Fibroblast of skin of back (primary cell): ENCODE measurements around the gene ZNF26. TPM values are rescaled to one million over a fixed set of nuclear protein-coding genes. Genes with fewer than 3 reads are reported as not detected.
"Not testable (repeated sequence)": the region's sequence is repeated elsewhere in the genome, so short reads cannot be mapped to it uniquely, and the experiment has no call there.

ENCODE experiments used
- DNase-seq: peaks from one replicate; pipeline ENCODE4 v3.0.0-alpha.2; 2013
- polyA plus RNA-seq, 2 experiments: library from polyadenylated mRNA; unstranded; fragments of 120-200 nt; gene quantifications; one replicate each; pipeline ENCODE4 v1.2.1, GENCODE V29; 2013; ENCODE audit not compliant: insufficient read length in 2 of 2

The ZNF26 gene
- 5.1 TPM for polyA plus RNA-seq (2013, experiment 1 of 2; ENCODE audit: insufficient read length)
- 4.0 TPM for polyA plus RNA-seq (2013, experiment 2 of 2; ENCODE audit: insufficient read length)

GRCh38 chr12:132986001-132986884, at the start of gene ZNF26:
ZNF26 (plus strand) TSS chr12:132986367; CDS start chr12:132986841, 474 bp downstream.
- DNase-seq: peak; percentile 95

GRCh38 chr12:132936921-132937320, 49.2 kb upstream of the ZNF26 start:
- not testable (repeated sequence) for DNase-seq

GRCh38 chr12:132937476-132937875, 48.7 kb upstream of the ZNF26 start:
- DNase-seq: no peak

- DNase-seq: not testable (repeated sequence)
Observed at GRCh38 chr12:132938807-132939206, 47.4 kb upstream of the ZNF26 start.

GRCh38 chr12:132940071-132940719, 46.0 kb upstream of the ZNF26 start:
- DNase-seq: no peak

GRCh38 chr12:132941336-132941954, 44.7 kb upstream of the ZNF26 start:
- no peak for DNase-seq

- DNase-seq: no peak
Observed at GRCh38 chr12:132942611-132943010, 43.6 kb upstream of the ZNF26 start.

- no peak for DNase-seq
Observed at GRCh38 chr12:132945806-132946205, 40.4 kb upstream of the ZNF26 start.

- DNase-seq: no peak
Observed at GRCh38 chr12:132946246-132946820, 39.8 kb upstream of the ZNF26 start.

- no peak for DNase-seq
Observed at GRCh38 chr12:132948146-132949066, 37.8 kb upstream of the ZNF26 start.

GRCh38 chr12:132949936-132950837, 36.0 kb upstream of the ZNF26 start:
- DNase-seq: no peak

- DNase-seq: no peak
Observed at GRCh38 chr12:132950844-132951535, 35.2 kb upstream of the ZNF26 start.

GRCh38 chr12:132951649-132952048, 34.5 kb upstream of the ZNF26 start:
- no peak for DNase-seq

- DNase-seq: no peak
Observed at GRCh38 chr12:132952371-132953162, 33.6 kb upstream of the ZNF26 start.

GRCh38 chr12:132953163-132953425, 33.1 kb upstream of the ZNF26 start:
- no peak for DNase-seq

- DNase-seq: no peak
Observed at GRCh38 chr12:132953771-132954170, 32.4 kb upstream of the ZNF26 start.

GRCh38 chr12:132954471-132955048, 31.6 kb upstream of the ZNF26 start:
- no peak for DNase-seq

GRCh38 chr12:132955094-132956010, 30.8 kb upstream of the ZNF26 start:
- peak; percentile 65 for DNase-seq
